Left cardiac atrium (tissue), 4 donors: ENCODE measurements around the gene SLC22A23. TPM values are rescaled to one million over a fixed set of nuclear protein-coding genes. Genes with fewer than 3 reads are reported as not detected.

Source experiments
- ATAC-seq, 2 donors: fragments of 200-7000 bp; cut with Tn5 transposase; one replicate each; pipeline ENCODE4 v1.9.1; 2020; ENCODE audit warnings: mild to moderate bottlenecking in 2 of 2, moderate library complexity in 2 of 2
- DNase-seq: peaks from one replicate; pipeline ENCODE4 v3.0.0-alpha.2; 2020
- intact Hi-C, 2 donors: fragments of 100-400 bp; cut with DNase I; formaldehyde crosslinking; loops; one replicate each; pipeline versions ENCODE4 v1.14.1 to v1.15.1; 2022 to 2023
- total RNA-seq, 2 donors: library from RNA; stranded (reverse); fragmentation: NEBNext Ultra II Directional; extraction: Animal tissue kit (Norgen Biotek cat#: 25700); gene quantifications; one replicate each; pipeline ENCODE4 v1.2.1, GENCODE V29; 2021
- donor health status: DM: no; HTN: yes; CAD: no.
- donor health status: DM: no; HTN: yes; CAD: no; lungs with severe emphysema.
- donor health status: DM: yes; HTN: yes; CAD: no.
- donor health status: Dilated cardiomyopathy.

SLC22A23 gene
- total RNA-seq, 2 donors from 2014 or later, result 4.3 to 5.5 TPM

GRCh38 chr6:3304500-3305215, 152.2 kb downstream of the SLC22A23 start:
- intact Hi-C loops, result no loop called here
- DNase-seq, result no peak
- no peak for ATAC-seq

DNA sequence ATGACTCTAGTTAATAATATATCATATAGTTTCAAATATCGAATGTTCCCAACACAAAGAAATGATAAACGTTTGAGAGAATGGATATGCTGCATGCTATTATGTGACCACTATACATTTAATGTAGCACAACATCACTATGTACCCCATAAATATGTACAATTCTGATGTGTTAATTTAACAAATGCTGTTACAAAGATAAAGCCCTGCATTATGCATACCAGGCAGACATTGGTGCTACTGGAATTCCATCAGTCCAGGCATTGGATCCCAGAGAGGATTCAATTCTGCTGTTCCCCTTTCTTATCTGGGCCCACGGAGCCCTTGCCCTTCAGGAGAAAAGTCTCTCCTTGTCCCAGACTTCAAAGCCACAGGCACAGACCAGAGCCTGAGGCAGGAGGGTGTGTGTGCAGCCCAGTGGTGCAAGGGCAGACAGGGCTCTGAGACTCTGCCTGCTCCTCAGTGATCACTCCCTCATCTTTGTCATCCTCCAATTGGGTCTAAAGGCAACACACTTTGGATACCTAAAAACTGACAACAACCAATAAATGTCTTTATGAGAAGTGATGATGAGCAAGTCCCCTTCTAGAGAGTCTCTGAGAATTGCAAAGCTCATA, 152.9 kb downstream of the SLC22A23 start:
- intact Hi-C loops, result no loop called here
- no peak for DNase-seq
- no peak for ATAC-seq

GRCh38 chr6:3301506-3301905, 155.3 kb downstream of the SLC22A23 start:
- ATAC-seq, result no peak
- no peak for DNase-seq
- intact Hi-C loops, result no loop called here

DNA sequence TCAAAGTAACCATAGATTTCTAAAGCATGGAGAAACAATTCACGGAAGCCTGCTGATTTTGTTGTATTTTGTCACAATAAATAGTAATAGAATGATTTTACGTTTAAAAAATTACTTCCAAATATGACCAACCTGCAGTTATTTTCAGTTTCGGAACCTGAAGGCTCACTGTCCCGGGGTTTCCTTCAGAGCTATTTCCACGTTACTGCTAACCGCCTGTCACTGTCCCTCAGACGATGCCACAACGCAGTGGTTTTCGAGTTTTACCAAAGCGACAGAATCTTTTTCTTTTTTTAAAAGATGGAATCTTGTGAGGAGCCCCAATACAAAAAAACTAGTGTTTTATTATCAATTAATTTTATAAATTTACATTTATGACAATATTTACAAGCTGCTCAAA, 157.6 kb downstream of the SLC22A23 start:
- ATAC-seq (no peak), DNase-seq (no peak)
- intact Hi-C loops, result loop anchor here in 1 of 2 donors (10.0 kb wide), 1 partner anchor 156 kb away; the partner anchor contains the start of gene SLC22A23

DNA sequence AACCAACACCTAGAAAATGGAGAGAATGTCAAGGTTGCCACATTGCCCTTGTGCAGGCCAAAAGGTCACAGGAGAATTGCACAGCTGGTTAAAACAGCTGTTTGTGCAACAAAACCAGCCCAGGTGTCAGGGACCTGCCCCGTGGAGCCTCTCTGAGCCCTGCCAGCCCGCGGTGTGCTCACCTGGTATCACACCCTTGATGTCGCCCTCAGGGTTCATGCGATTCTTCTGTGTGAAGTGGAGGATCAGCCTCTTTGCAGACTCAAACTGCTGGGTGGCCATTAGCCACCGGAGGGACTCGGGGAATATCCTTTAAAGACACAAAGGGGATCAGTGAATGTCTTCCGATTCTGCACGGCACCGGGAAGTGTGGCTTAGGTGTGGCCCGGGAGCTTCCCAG, 158.9 kb downstream of the SLC22A23 start:
- DNase-seq (no peak), ATAC-seq (no peak)
- intact Hi-C loops, result loop anchor here in 1 of 2 donors (10.0 kb wide), 1 partner anchor 157 kb away; the partner anchor contains the start of gene SLC22A23

GRCh38 chr6:3297006-3297405, 159.8 kb downstream of the SLC22A23 start:
- no peak for DNase-seq
- no peak for ATAC-seq
- intact Hi-C loops, result loop anchor here in 1 of 2 donors (10.0 kb wide), 1 partner anchor 158 kb away; the partner anchor contains the start of gene SLC22A23

GRCh38 chr6:3296537-3296936, 160.3 kb downstream of the SLC22A23 start:
- intact Hi-C loops, result loop anchor here in 1 of 2 donors (10.0 kb wide), 1 partner anchor 158 kb away; the partner anchor contains the start of gene SLC22A23
- ATAC-seq (no peak), DNase-seq (no peak)

- DNase-seq (no peak), ATAC-seq (no peak)
- intact Hi-C loops, result loop anchor here in 1 of 2 donors (10.0 kb wide), 1 partner anchor 159 kb away; the partner anchor contains the start of gene SLC22A23
Measured at GRCh38 chr6:3296078-3296477, 160.8 kb downstream of the SLC22A23 start.

DNA sequence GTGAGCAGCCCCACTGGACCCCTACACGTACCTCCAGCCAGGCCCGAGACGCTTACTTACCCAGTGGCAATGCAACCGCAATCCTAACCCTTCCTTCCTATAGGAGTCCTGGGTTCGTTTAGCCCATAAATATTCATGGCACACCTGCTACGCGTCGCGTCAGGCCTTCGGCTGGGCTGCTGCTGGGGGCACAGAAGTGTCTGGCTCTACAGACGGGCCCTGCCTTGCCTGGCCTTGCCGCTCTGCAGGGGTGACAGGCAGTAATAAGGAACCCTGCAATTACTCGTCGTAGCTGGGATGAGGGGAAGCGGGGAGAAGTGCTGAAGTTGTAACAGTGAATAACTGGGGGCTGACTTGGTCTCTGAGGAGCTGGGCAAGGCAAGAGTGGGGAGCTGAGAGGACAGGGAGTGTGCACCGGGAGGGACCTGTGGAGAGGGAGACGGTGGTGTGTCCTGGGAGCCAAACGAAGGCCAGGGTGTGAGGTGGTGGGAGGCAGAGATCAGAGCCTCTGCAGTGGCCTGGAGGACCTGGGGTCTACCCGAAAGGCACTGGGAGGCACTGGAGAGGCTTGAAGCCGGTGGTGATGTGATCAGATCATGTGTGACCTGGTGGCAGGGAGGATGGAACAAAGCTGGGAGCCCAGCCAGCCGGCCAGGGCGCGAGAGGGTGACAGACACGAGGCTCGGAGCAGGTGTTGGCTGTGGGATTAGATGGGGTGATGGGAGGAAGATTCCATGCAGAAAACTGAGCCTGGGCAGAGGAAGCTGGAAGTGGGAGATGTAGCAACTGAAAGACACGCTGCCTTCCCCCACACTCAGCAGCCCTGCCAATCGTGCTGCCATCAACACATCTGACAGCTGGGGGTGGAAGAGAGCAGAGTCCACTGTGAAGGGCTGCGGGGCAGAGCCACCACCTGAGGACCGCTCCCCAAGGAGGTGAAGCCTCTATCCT, 161.7 kb downstream of the SLC22A23 start:
- ATAC-seq, result peak in 1 of 2 donors; percentile 32
- no peak for DNase-seq
- intact Hi-C loops, result loop anchor here in 1 of 2 donors (10.0 kb wide), 1 partner anchor 160 kb away; the partner anchor contains the start of gene SLC22A23

GRCh38 chr6:3294396-3294795, 162.5 kb downstream of the SLC22A23 start:
- ATAC-seq (no peak), DNase-seq (no peak)
- intact Hi-C loops, result loop anchor here in 1 of 2 donors (10.0 kb wide), 1 partner anchor 160 kb away; the partner anchor contains the start of gene SLC22A23

GRCh38 chr6:3293271-3294155, 163.3 kb downstream of the SLC22A23 start:
- ATAC-seq (peak; percentile 18 to 43), DNase-seq (no peak)
- intact Hi-C loops, result loop anchor here in 1 of 2 donors (10.0 kb wide), 1 partner anchor 161 kb away; the partner anchor contains the start of gene SLC22A23

- intact Hi-C loops, result loop anchor here in 1 of 2 donors (10.0 kb wide), 1 partner anchor 162 kb away; the partner anchor contains the start of gene SLC22A23
- ATAC-seq (peak in 1 of 2 donors; percentile 9), DNase-seq (no peak)
Measured at GRCh38 chr6:3292431-3293197, 164.2 kb downstream of the SLC22A23 start.

GRCh38 chr6:3291987-3292386, 164.9 kb downstream of the SLC22A23 start:
- DNase-seq (no peak), ATAC-seq (peak in 1 of 2 donors; percentile 20)
- intact Hi-C loops, result loop anchor here in 1 of 2 donors (10.0 kb wide), 1 partner anchor 163 kb away; the partner anchor contains the start of gene SLC22A23

DNA sequence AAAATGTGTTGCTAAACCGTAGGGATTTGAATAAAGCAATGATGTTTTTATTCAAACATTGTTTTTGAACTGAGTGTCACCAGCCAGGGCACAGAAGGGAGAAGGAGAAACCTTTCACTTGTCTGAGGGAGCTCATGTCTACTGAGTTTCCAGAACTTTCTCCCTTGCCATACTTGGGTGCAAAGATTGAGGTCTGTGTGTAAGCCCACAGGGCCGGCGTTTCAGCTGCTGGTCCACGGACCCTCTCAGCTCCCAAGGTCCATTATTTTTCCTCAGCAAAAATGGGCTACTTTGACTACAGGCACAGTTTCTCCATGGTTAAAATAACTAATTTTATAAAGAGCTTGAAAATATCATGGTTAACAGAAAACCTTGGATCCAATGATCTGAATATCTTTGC, 165.5 kb downstream of the SLC22A23 start:
- ATAC-seq (no peak), DNase-seq (no peak)
- intact Hi-C loops, result loop anchor here in 1 of 2 donors (10.0 kb wide), 1 partner anchor 163 kb away; the partner anchor contains the start of gene SLC22A23

GRCh38 chr6:3290931-3291211, 166.0 kb downstream of the SLC22A23 start:
- intact Hi-C loops, result loop anchor here in 1 of 2 donors (10.0 kb wide), 1 partner anchor 164 kb away; the partner anchor contains the start of gene SLC22A23

DNA sequence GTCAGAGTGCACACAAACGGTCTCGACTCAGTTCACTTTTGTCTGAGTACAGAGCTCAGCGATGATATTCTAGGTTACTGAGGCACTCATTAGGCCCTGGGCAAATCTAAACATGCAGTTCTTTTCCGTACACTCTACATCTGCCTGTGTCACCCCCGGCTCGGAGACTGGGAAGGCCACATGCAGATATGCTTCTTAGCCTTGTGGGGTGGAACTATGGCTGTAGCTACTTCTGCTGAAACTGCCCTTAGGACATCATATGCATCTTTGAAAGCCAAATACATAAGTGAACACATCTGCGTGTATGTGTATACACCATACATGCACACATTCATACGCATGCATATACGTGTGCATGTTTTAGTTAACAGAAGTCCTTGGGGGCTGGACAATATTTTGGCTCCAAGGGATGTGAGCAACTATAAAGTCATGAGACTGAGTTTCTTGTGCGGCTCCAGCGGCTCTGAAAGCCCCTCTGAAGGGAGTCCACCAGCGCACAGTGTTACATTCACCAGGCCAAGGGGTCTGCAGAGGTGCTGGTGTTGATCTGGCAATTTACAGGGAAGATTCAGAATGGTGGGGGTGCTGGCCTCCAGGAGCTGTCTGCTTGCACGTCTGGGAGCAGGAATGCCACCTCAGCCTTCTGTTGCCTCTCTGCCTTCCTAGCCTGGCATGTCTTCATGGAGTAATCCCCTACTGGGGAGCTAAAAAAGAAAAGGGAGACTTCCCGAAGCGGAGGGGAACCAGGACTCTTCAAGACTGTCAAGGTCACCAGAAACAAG, 166.5 kb downstream of the SLC22A23 start:
- DNase-seq (no peak), ATAC-seq (no peak)
- intact Hi-C loops, result loop anchor here in 1 of 2 donors (10.0 kb wide), 1 partner anchor 164 kb away; the partner anchor contains the start of gene SLC22A23

More at GRCh38 chr6:3290931-3291211, 166.0 kb downstream of the SLC22A23 start:
- DNase-seq (no peak), ATAC-seq (no peak)
